Spleen (tissue), 7 donors: ENCODE results near the gene HES3.

ENCODE experiments used
- CTCF ChIP-seq, 11 experiments: fragments of 200-600 bp in 7 of 11; fragments of 450-650 bp in 4 of 11; sonication (generic) in 4 of 11; IDR thresholded peaks in 8 of 11; conservative IDR thresholded peaks in 3 of 11; 1 replicate in 7 of 11; 2 replicates in 4 of 11; pipeline versions ENCODE4 v1.4.0 to v1.8.0; 2016 to 2021; ENCODE audit warnings: antibody characterized with exemption in 11 of 11, inconsistent platforms in 4 of 11, mild to moderate bottlenecking in 1 of 11
- POLR2A ChIP-seq, 3 donors: fragments of 450-650 bp; IDR thresholded peaks; one replicate each; pipeline ENCODE4 v1.5.1; 2017; ENCODE audit warnings: antibody characterized with exemption in 3 of 3, mild to moderate bottlenecking in 1 of 3
- POLR2AphosphoS5 ChIP-seq, 3 donors: sonication (generic); formaldehyde crosslinking; IDR thresholded peaks; one replicate each; pipeline ENCODE4 v1.5.1; 2017; ENCODE audit warnings: antibody characterized with exemption in 3 of 3
- donor health status: DM: no; HTN: no; CAD: no; lungs with moderate emphysema.
- donor health status: DM: no; HTN: no; CAD: no.
- donor health status: DM: no; HTN: no; CAD: no.

GRCh38 chr1:6274102-6274501 lies 30.1 kb downstream of the HES3 start:
- TF ChIP-seq CTCF (IDR thresholded peaks at IDR 0.05 in 8 of 11, conservative IDR thresholded peaks at IDR 0.05 in 3 of 11): no peak
- TF ChIP-seq POLR2A (IDR thresholded peaks at IDR 0.05): no peak
- no peak for TF ChIP-seq POLR2AphosphoS5 (IDR thresholded peaks at IDR 0.05)
